H1 (cell line): ENCODE measurements around the gene EPHA2. TPM values are rescaled to one million over a fixed set of nuclear protein-coding genes. Genes with fewer than 3 reads are reported as not detected.

Experiments
- CTCF ChIA-PET: fragments of 300-600 bp; sonication (Branson Sonifier 250); formaldehyde crosslinking; loops from one replicate; lab custom pipeline; 2021; ENCODE audit not compliant: partially characterized antibody; lab: Charles Lee
- POLR2A ChIA-PET: fragments of 300-600 bp; sonication (Branson Sonifier 250); formaldehyde crosslinking; loops from one replicate; lab custom pipeline; 2021; ENCODE audit warnings: inconsistent platforms; ENCODE audit not compliant: partially characterized antibody; lab: Charles Lee
- DNase-seq, 2 experiments: peaks; one replicate each; pipeline versions ENCODE4 v3.0.0 to v3.0.0-alpha.2; 2010 to 2022; ENCODE audit warnings: low spot score in 2 of 2, low read depth in 1 of 2, mixed read lengths in 1 of 2
- FAIRE-seq: peaks from 2 replicates; lab custom pipeline; 2011; peaks lifted over from hg19 to GRCh38; lab: Jason Lieb, UNC
- H2AFZ ChIP-seq: 2 replicates; pipeline ENCODE4 v1.8.1; 2012; ENCODE audit warnings: low read length, inconsistent platforms
- H2AK5ac ChIP-seq: 2 replicates; pipeline ENCODE4 v1.6.1; 2013; ENCODE audit warnings: low read depth, low read length
- H2BK120ac ChIP-seq: replicated peaks from 2 replicates; pipeline ENCODE3; 2013; ENCODE audit warnings: low read depth, low read length, inconsistent platforms
- H2BK12ac ChIP-seq: 2 replicates; pipeline ENCODE4 v1.6.1; 2013; ENCODE audit warnings: low read depth, low read length
- H2BK15ac ChIP-seq: 2 replicates; pipeline ENCODE4 v1.6.1; 2013; ENCODE audit warnings: low read length
- H2BK20ac ChIP-seq: 2 replicates; pipeline ENCODE4 v1.6.1; 2013; ENCODE audit warnings: low read length
- H2BK5ac ChIP-seq: 2 replicates; pipeline ENCODE4 v1.6.1; 2013; ENCODE audit warnings: low read depth, low read length
- H3K14ac ChIP-seq: 2 replicates; pipeline ENCODE4 v1.6.1; 2013; ENCODE audit warnings: inconsistent platforms; ENCODE audit not compliant: insufficient read length
- H3K18ac ChIP-seq: 2 replicates; pipeline ENCODE4 v1.6.1; 2013; ENCODE audit warnings: low read length; ENCODE audit errors: extremely low read depth
- H3K23ac ChIP-seq: 2 replicates; pipeline ENCODE4 v1.6.1; 2013; ENCODE audit warnings: inconsistent platforms; ENCODE audit not compliant: insufficient read length
- H3K23me2 ChIP-seq: 2 replicates; pipeline ENCODE4 v1.6.1; 2013; ENCODE audit warnings: low read depth, low read length
- H3K27ac ChIP-seq: 2 replicates; pipeline ENCODE4 v1.6.1; 2011; ENCODE audit warnings: low read depth, low read length, inconsistent platforms
- H3K27me3 ChIP-seq, 4 experiments: replicated peaks in 1 of 4; 1 replicate in 1 of 4; 2 replicates in 3 of 4; pipeline versions ENCODE4 v1.6.1 to v1.8.1; 2011 to 2013; ENCODE audit warnings: low read length in 3 of 4, mild to moderate bottlenecking in 3 of 4, inconsistent platforms in 2 of 4, mixed read lengths in 2 of 4, moderate library complexity in 1 of 4; ENCODE audit not compliant: control insufficient read depth in 3 of 4, insufficient read depth in 3 of 4; ENCODE audit errors: extremely low read depth in 1 of 4
- H3K36me3 ChIP-seq, 4 experiments: 2 replicates each; pipeline versions ENCODE4 v1.6.1 to v1.8.1; 2011 to 2013; ENCODE audit warnings: mild to moderate bottlenecking in 4 of 4, low read length in 3 of 4, moderate library complexity in 2 of 4, control low read depth in 1 of 4, inconsistent platforms in 1 of 4; ENCODE audit not compliant: insufficient read depth in 4 of 4, control insufficient read depth in 2 of 4
- H3K4ac ChIP-seq: replicated peaks from 2 replicates; pipeline ENCODE3; 2013; ENCODE audit warnings: low read length, low read depth, mixed read lengths, inconsistent platforms; ENCODE audit not compliant: insufficient read length
- H3K4me1 ChIP-seq, 4 experiments: replicated peaks in 1 of 4; 1 replicate in 1 of 4; 2 replicates in 3 of 4; pipeline versions ENCODE4 v1.6.1 to v1.8.1; 2011 to 2013; ENCODE audit warnings: low read length in 3 of 4, inconsistent platforms in 2 of 4, mixed read lengths in 1 of 4; ENCODE audit not compliant: insufficient read depth in 4 of 4, control insufficient read depth in 3 of 4
- H3K4me2 ChIP-seq, 2 experiments: 2 replicates each; pipeline versions ENCODE4 v1.6.1 to v1.8.1; 2011 to 2013; ENCODE audit warnings: low read depth in 2 of 2, low read length in 2 of 2, control low read depth in 1 of 2, inconsistent platforms in 1 of 2, mild to moderate bottlenecking in 1 of 2; ENCODE audit not compliant: insufficient read depth in 1 of 2
- H3K4me3 ChIP-seq, 4 experiments: fragments of 200-600, 300-600 bp in 1 of 4; sonication (generic), shearing (Covaris generic), sonication (Bioruptor Twin) in 1 of 4; 2 replicates each; pipeline versions ENCODE4 v1.5.1 to v1.8.1; 2011 to 2016; ENCODE audit warnings: low read length in 4 of 4, low read depth in 3 of 4, control low read depth in 2 of 4, inconsistent platforms in 2 of 4, mild to moderate bottlenecking in 2 of 4, mixed read lengths in 1 of 4, moderate library complexity in 1 of 4; ENCODE audit not compliant: insufficient read depth in 2 of 4; ENCODE audit errors: extremely low read depth in 1 of 4
- H3K56ac ChIP-seq: replicated peaks from 2 replicates; pipeline ENCODE3; 2013; ENCODE audit warnings: low read depth, mild to moderate bottlenecking, mixed read lengths, low read length, inconsistent platforms; ENCODE audit not compliant: insufficient read length
- H3K79me1 ChIP-seq: 2 replicates; pipeline ENCODE4 v1.6.1; 2013; ENCODE audit warnings: low read depth, low read length, control low read depth
- H3K79me2 ChIP-seq, 2 experiments: 2 replicates each; pipeline versions ENCODE4 v1.6.1 to v1.8.1; 2012 to 2013; ENCODE audit warnings: low read length in 2 of 2, mild to moderate bottlenecking in 2 of 2, inconsistent platforms in 1 of 2; ENCODE audit not compliant: insufficient read depth in 2 of 2, control insufficient read depth in 1 of 2
- H3K9ac ChIP-seq, 4 experiments: replicated peaks in 1 of 4; 1 replicate in 1 of 4; 2 replicates in 3 of 4; pipeline versions ENCODE4 v1.6.1 to v1.8.1; 2011 to 2013; ENCODE audit warnings: low read depth in 3 of 4, low read length in 3 of 4, control low read depth in 2 of 4, mild to moderate bottlenecking in 2 of 4, moderate library complexity in 2 of 4, inconsistent platforms in 1 of 4; ENCODE audit errors: extremely low read depth in 1 of 4
- H3K9me3 ChIP-seq, 2 experiments: 2 replicates each; pipeline versions ENCODE4 v1.6.1 to v1.8.1; 2012 to 2013; ENCODE audit warnings: mild to moderate bottlenecking in 2 of 2, moderate library complexity in 2 of 2, control low read depth in 1 of 2, inconsistent platforms in 1 of 2, low read depth in 1 of 2, low read length in 1 of 2, mixed read lengths in 1 of 2; ENCODE audit not compliant: insufficient read depth in 2 of 2
- H4K20me1 ChIP-seq, 2 experiments: replicated peaks in 1 of 2; 2 replicates each; pipeline versions ENCODE3 to v1.8.1; 2011 to 2013; ENCODE audit warnings: inconsistent platforms in 2 of 2, low read length in 2 of 2, mild to moderate bottlenecking in 1 of 2; ENCODE audit not compliant: insufficient read depth in 2 of 2, control insufficient read depth in 1 of 2
- H4K5ac ChIP-seq: 2 replicates; pipeline ENCODE4 v1.6.1; 2013; ENCODE audit warnings: low read length, low read depth, mixed read lengths, inconsistent platforms; ENCODE audit not compliant: insufficient read length
- H4K8ac ChIP-seq: 2 replicates; pipeline ENCODE4 v1.8.0; 2013; ENCODE audit warnings: mild to moderate bottlenecking, moderate library complexity, low read length, inconsistent platforms; ENCODE audit not compliant: insufficient read depth; ENCODE audit errors: extremely low read depth
- H4K91ac ChIP-seq: replicated peaks from 2 replicates; pipeline ENCODE3; 2013; ENCODE audit warnings: low read length, mixed read lengths, inconsistent platforms; ENCODE audit not compliant: insufficient read length
- CBX8 ChIP-seq: fragments of 300-800, 300-1000 bp; sonication (generic); IDR thresholded peaks from 2 replicates; pipeline ENCODE4 v1.7.1; 2016; ENCODE audit warnings: low read depth, low read length, borderline replicate concordance
- SRF ChIP-seq: IDR thresholded peaks from 2 replicates; pipeline ENCODE4 v1.6.1; 2011; ENCODE audit warnings: mild to moderate bottlenecking, low read depth, low read length, moderate library complexity
- WGBS, 2 experiments: shearing (Covaris generic) in 1 of 2; methylation state at CpG; one replicate each; pipeline versions ENCODE4 v1.1.6 to v1.1.7; 2013 to 2015; ENCODE audit warnings: low lambda C conversion rate in 2 of 2, mixed read lengths in 2 of 2, inconsistent platforms in 1 of 2, low coverage in 1 of 2, missing lambda C conversion rate in 1 of 2; ENCODE audit not compliant: insufficient replicate concordance in 2 of 2, insufficient coverage in 1 of 2, insufficient read length in 1 of 2; ENCODE audit errors: extremely low coverage in 1 of 2, missing lambda C conversion rate in 1 of 2; 5-methylcytosine and 5-hydroxymethylcytosine counted together
- polyA plus RNA-seq, 7 experiments: library from polyadenylated mRNA; depleted of rRNA in 3 of 7; stranded (reverse) in 5 of 7; unstranded in 2 of 7; fragments of >200 nt in 5 of 7; fragments of 200-250 nt in 2 of 7; gene quantifications; 1 replicate in 5 of 7; 2 replicates in 1 of 7; 4 replicates in 1 of 7; pipeline versions ENCODE4 v1.2.1 to v1.2.3, GENCODE V29; 2011 to 2013; ENCODE audit warnings: missing spikeins in 2 of 7, mixed read lengths in 2 of 7
- total RNA-seq: library from RNA; stranded (reverse); fragmentation: NEBNext Ultra II Directional; extraction: Animal tissue kit (Norgen Biotek cat#: 25700); gene quantifications from 2 replicates; pipeline ENCODE4 v1.2.1, GENCODE V29; 2021

The EPHA2 gene
- total and polyA plus RNA-seq, 2 of the 8 experiments (the other 6 are each of a cell fraction or from before 2014, with no cell fraction given) = 26.8 to 33.6 TPM

- Histone ChIP-seq H3K79me2 (no peaks in the 10 kb centered on the region), H4K8ac (no peak overlapping the region), H3K9me3 (no peaks in the 10 kb centered on the region), H3K14ac (no peak overlapping the region), H4K20me1 (peaks cover 0 to 1% of the 10 kb centered on the region in 2 experiments), H3K4me1 (peaks cover 0 to 5% (median 2%) of the 10 kb centered on the region in 4 experiments; a peak in 1 of 7 replicates), H3K9ac (no peak overlapping the region), H3K4ac (no peak overlapping the region), H4K5ac (no peak overlapping the region), H3K27ac (no peak overlapping the region), H3K56ac (no peak overlapping the region), H2BK15ac (no peak overlapping the region), H2BK20ac (no peak overlapping the region), H3K27me3 (peaks cover 0 to 4% (median 3%) of the 10 kb centered on the region in 4 experiments; a peak in 4 of 7 replicates), H3K79me1 (no peaks in the 10 kb centered on the region), H2AFZ (no peak overlapping the region), H3K23me2 (no peaks in the 10 kb centered on the region), H3K18ac (no peak overlapping the region), H3K4me3 (no peak overlapping the region), H3K23ac (no peak overlapping the region), H3K36me3 (no peaks in the 10 kb centered on the region), H2BK12ac (no peak overlapping the region), H3K4me2 (no peak overlapping the region), H4K91ac (no peak overlapping the region), H2BK5ac (no peak overlapping the region), H2AK5ac (no peak overlapping the region), H2BK120ac (no peak overlapping the region)
- ChIA-PET CTCF (interaction anchor here (0.6 to 21.9 kb wide), 16 partner anchors 8 to 319 kb away, joined by 3 to 569 read pairs (median 48); partner anchors contain the start of genes ARHGEF19 and EPHA2), POLR2A (interaction anchor here (0.6 to 3.4 kb wide), 5 partner anchors 66 to 108 kb away, joined by 3 to 13 read pairs (median 5); no protein-coding TSS in a partner anchor)
- FAIRE-seq (no peak), DNase-seq (no peak)
- 91% methylated on average over 5 of the region's 5 CpGs; no CpG with 5 or more reads in 1 of the 2 experiments for WGBS, 2 experiments
- TF ChIP-seq SRF = no peak
- TF ChIP-seq CBX8 = no peak
These were observed 75.3 kb downstream of the EPHA2 start for GRCh38 chr1:16080422-16081150.
